HepG2 (cell line): Measurements from ENCODE around the gene CIITA. TPM values are rescaled to one million over a fixed set of nuclear protein-coding genes. Genes with fewer than 3 reads are reported as not detected.

Source experiments
- ATAC-seq: fragments of 200-7000 bp; cut with Tn5 transposase; 3 replicates; pipeline ENCODE4 v1.9.1; 2020; ENCODE audit warnings: mild to moderate bottlenecking, moderate library complexity
- BruUV-seq: library from RNA; stranded (reverse); fragments of 400-500 nt; replicated peaks from 2 replicates; lab custom pipeline; 2021; lab: Mats Ljungman, UMichigan
- CTCF ChIA-PET: fragments of 300-600 bp; formaldehyde crosslinking; extraction: SDS; loops from one replicate; lab custom pipeline; 2021; ENCODE audit warnings: low total read pairs, inconsistent platforms, low intra/inter-chr PET ratio; lab: Yijun Ruan, JAX
- POLR2A ChIA-PET: fragments of 350-600 bp; sonication (Branson Sonifier 250); formaldehyde crosslinking; loops from one replicate; lab custom pipeline; 2020; ENCODE audit warnings: antibody characterized with exemption, inconsistent platforms; lab: Yijun Ruan, JAX
- DNase-seq: peaks from one replicate; pipeline ENCODE4 v3.0.0-alpha.2; 2015; ENCODE audit warnings: low spot score
- FAIRE-seq: peaks from 3 replicates; lab custom pipeline; 2011; peaks lifted over from hg19 to GRCh38; lab: Jason Lieb, UNC
- H2AFZ ChIP-seq: one replicate; pipeline ENCODE4 v1.6.1; 2011; ENCODE audit warnings: low read length, inconsistent platforms
- H3K27ac ChIP-seq: fragments of 300-600 bp; 3 replicates; pipeline ENCODE4 v1.8.0; 2011; ENCODE audit warnings: mixed run types, mild to moderate bottlenecking, mixed read lengths, low read length, inconsistent platforms; ENCODE audit not compliant: insufficient read depth; ENCODE audit errors: extremely low read length
- H3K27me3 ChIP-seq, 2 experiments: fragments of 200-600 bp in 1 of 2; 2 replicates in 1 of 2; 3 replicates in 1 of 2; pipeline versions ENCODE4 v1.6.0 to v1.8.0; 2011; ENCODE audit warnings: low read length in 2 of 2, mild to moderate bottlenecking in 2 of 2, moderate library complexity in 2 of 2, inconsistent platforms in 1 of 2; ENCODE audit not compliant: insufficient read depth in 2 of 2, control insufficient read depth in 1 of 2
- H3K36me3 ChIP-seq, 2 experiments: fragments of 200-600 bp in 1 of 2; replicated peaks in 1 of 2; 2 replicates in 1 of 2; 3 replicates in 1 of 2; pipeline versions ENCODE4 v1.5.1 to v1.8.0; 2011; ENCODE audit warnings: low read length in 2 of 2, inconsistent platforms in 1 of 2; ENCODE audit not compliant: insufficient read depth in 2 of 2, control insufficient read depth in 1 of 2
- H3K4me1 ChIP-seq: 2 replicates; pipeline ENCODE4 v1.5.1; 2012; ENCODE audit warnings: low read length, inconsistent platforms; ENCODE audit not compliant: insufficient read depth
- H3K4me2 ChIP-seq: 2 replicates; pipeline ENCODE4 v1.6.0; 2011; ENCODE audit warnings: low read depth, low read length, inconsistent platforms
- H3K4me3 ChIP-seq, 3 experiments: fragments of 200-600 bp in 1 of 3; sonication (generic), shearing (Covaris generic) in 1 of 3; replicated peaks in 1 of 3; 2 replicates each; pipeline ENCODE4 v1.5.1; 2011 to 2016; ENCODE audit warnings: low read length in 3 of 3, inconsistent platforms in 2 of 3, low read depth in 2 of 3, mild to moderate bottlenecking in 2 of 3, control low read depth in 1 of 3, mixed read lengths in 1 of 3; ENCODE audit not compliant: insufficient read depth in 1 of 3
- H3K79me2 ChIP-seq: one replicate; pipeline ENCODE4 v1.6.1; 2011; ENCODE audit warnings: low read length, inconsistent platforms; ENCODE audit not compliant: insufficient read depth
- H3K9ac ChIP-seq: 2 replicates; pipeline ENCODE4 v1.6.0; 2011; ENCODE audit warnings: mild to moderate bottlenecking, low read depth, low read length, inconsistent platforms; ENCODE audit not compliant: insufficient read depth
- H3K9me3 ChIP-seq: 2 replicates; pipeline ENCODE4 v1.5.1; 2012; ENCODE audit warnings: mild to moderate bottlenecking, low read length
- H4K20me1 ChIP-seq: 2 replicates; pipeline ENCODE4 v1.6.0; 2011; ENCODE audit warnings: inconsistent platforms, mild to moderate bottlenecking, low read length, moderate library complexity; ENCODE audit not compliant: insufficient read depth
- CHD2 ChIP-seq: IDR thresholded peaks from 2 replicates; pipeline ENCODE4 v1.6.1; 2011; ENCODE audit warnings: low read depth, low read length, improper control_type of control experiment
- HMG20B ChIP-seq: conservative IDR thresholded peaks from 2 replicates; pipeline ENCODE4 v1.6.1; 2016; ENCODE audit warnings: missing genetic modification reagents, missing compliant biosample characterization
- HNRNPH1 ChIP-seq: fragments of 200-400 bp; formaldehyde crosslinking; optimal IDR thresholded peaks from 2 replicates; pipeline ENCODE3; 2017; ENCODE audit warnings: mild to moderate bottlenecking, low read depth, low read length
- IKZF5 ChIP-seq: IDR thresholded peaks from 2 replicates; pipeline ENCODE4 v1.6.1; 2018; ENCODE audit warnings: missing genetic modification reagents, mild to moderate bottlenecking, missing compliant biosample characterization
- MTERF4 ChIP-seq: sonication (generic); formaldehyde crosslinking; IDR thresholded peaks from 2 replicates; pipeline ENCODE4 v1.8.0; 2023; ENCODE audit warnings: mild to moderate bottlenecking, missing genetic modification reagents
- MXD1 ChIP-seq: sonication (generic); formaldehyde crosslinking; IDR thresholded peaks from 2 replicates; pipeline ENCODE4 v1.4.0; 2020; ENCODE audit warnings: mild to moderate bottlenecking, missing genetic modification reagents
- SAP130 ChIP-seq: IDR thresholded peaks from 2 replicates; pipeline ENCODE4 v1.6.1; 2016; ENCODE audit warnings: low read depth
- SP5 ChIP-seq: IDR thresholded peaks from 2 replicates; pipeline ENCODE4 v1.6.1; 2016; ENCODE audit warnings: low read depth, borderline replicate concordance
- TEF ChIP-seq: sonication (generic); formaldehyde crosslinking; IDR thresholded peaks from 2 replicates; pipeline ENCODE4 v1.5.0; 2020; ENCODE audit warnings: missing genetic modification reagents
- TERF1 ChIP-seq: sonication (generic); formaldehyde crosslinking; IDR thresholded peaks from 2 replicates; pipeline ENCODE4 v1.8.0; 2022; ENCODE audit warnings: mild to moderate bottlenecking, missing genetic modification reagents, moderate library complexity
- TFDP1 ChIP-seq: IDR thresholded peaks from 2 replicates; pipeline ENCODE4 v1.6.1; 2016; ENCODE audit warnings: missing compliant biosample characterization, missing genetic modification reagents, borderline replicate concordance
- ZBTB42 ChIP-seq: sonication (generic); formaldehyde crosslinking; IDR thresholded peaks from 2 replicates; pipeline ENCODE4 v1.5.0; 2020; ENCODE audit warnings: mild to moderate bottlenecking, missing genetic modification reagents
- ZBTB43 ChIP-seq: sonication (generic); formaldehyde crosslinking; conservative IDR thresholded peaks from 2 replicates; pipeline ENCODE4 v1.4.0; 2020; ENCODE audit warnings: missing genetic modification reagents
- ZNF614 ChIP-seq: IDR thresholded peaks from 2 replicates; pipeline ENCODE4 v1.6.1; 2018; ENCODE audit warnings: missing biosample characterization, missing genetic modification reagents, inconsistent platforms, borderline replicate concordance
- ZNF737 ChIP-seq: sonication (generic); formaldehyde crosslinking; IDR thresholded peaks from 2 replicates; pipeline ENCODE4 v1.5.0; 2020; ENCODE audit warnings: missing genetic modification reagents, mild to moderate bottlenecking, borderline replicate concordance
- ZNF772 ChIP-seq: sonication (generic); formaldehyde crosslinking; IDR thresholded peaks from 2 replicates; pipeline ENCODE4 v1.5.0; 2020; ENCODE audit warnings: mild to moderate bottlenecking, missing genetic modification reagents
- WGBS: methylation state at CpG from one replicate; pipeline ENCODE4 v1.1.6; 2017; ENCODE audit warnings: low lambda C conversion rate; 5-methylcytosine and 5-hydroxymethylcytosine counted together
- in situ Hi-C: cut with HindIII; loops from 2 replicates; pipeline ENCODE4 v1.10.0; 2017; ENCODE audit warnings: low pct_unique_long_range_greater_than_20kb; ENCODE audit not compliant: extremely low pct_ligation_motif_present
- intact Hi-C: fragments of 100-400 bp; cut with micrococcal nuclease; formaldehyde crosslinking; loops from one replicate; pipeline ENCODE4 v1.10.0; 2022; ENCODE audit not compliant: unreplicated experiment
- polyA plus RNA-seq, 8 experiments: library from polyadenylated mRNA; depleted of rRNA in 3 of 8; stranded (reverse) in 7 of 8; unstranded in 1 of 8; fragments of >200 nt; fragmentation: Illumina TruSeq in 4 of 8; extraction: Trizol in 4 of 8; gene quantifications; 2 replicates each; pipeline versions ENCODE4 v1.2.1 to v1.2.3, GENCODE V29; 2011 to 2016; ENCODE audit warnings: low read depth in 4 of 8, missing spikeins in 1 of 8, mixed read lengths in 1 of 8; ENCODE audit not compliant: insufficient read depth in 1 of 8
- total RNA-seq, 5 experiments: library from RNA; depleted of rRNA; stranded (reverse); fragments of >200 nt; fragmentation: Illumina TruSeq; extraction: Trizol; gene quantifications; 2 replicates each; pipeline ENCODE4 v1.2.3, GENCODE V29; 2016; ENCODE audit warnings: low read depth in 1 of 5

The CIITA gene
- total and polyA plus RNA-seq, 2 of the 13 experiments (the other 11 are each of a cell fraction or from before 2014, with no cell fraction given): 0.08 to 0.09 TPM

GRCh38 chr16:10942352-10943063 is 65.5 kb downstream of the CIITA start, which contains the start of gene DEXI:
Gene DEXI (minus strand): TSS chr16:10942468. CDS start chr16:10942005, 463 bp downstream.
- DNase-seq (peak; percentile 92), ATAC-seq (peak; percentile 84), FAIRE-seq (peak; percentile 56)
- H2AFZ ChIP-seq: peak within 1 kb of the TSS; percentile 89
- peaks cover 59% of the 10 kb centered on the region for H3K79me2 ChIP-seq
- peaks cover 72% of the 10 kb centered on the region for H3K4me1 ChIP-seq
- H3K36me3 ChIP-seq: no peaks in the 10 kb centered on the region; a peak in 2 of 5 replicates
- peak within 1 kb of the TSS; percentile 70 to 82 (median 76) for H3K4me3 ChIP-seq
- H3K27ac ChIP-seq: peak within 1 kb of the TSS; percentile 68
- H4K20me1 ChIP-seq: peaks cover 38% of the 10 kb centered on the region
- peak within 1 kb of the TSS; percentile 83 for H3K9ac ChIP-seq
- ChIA-PET POLR2A (interaction anchor here (0.5 to 4.5 kb wide), 19 partner anchors 7 to 1019 kb away, joined by 3 to 60 read pairs (median 4); partner anchors contain the start of genes ATF7IP2, NUBP1, SOCS1 and TXNDC11), CTCF (no interaction called here)
- no TSS peak for BruUV-seq
- WGBS: 15% methylated on average over 30 of the region's 55 CpGs
- H3K9me3 ChIP-seq: no peaks in the 10 kb centered on the region
- no peaks in the 10 kb centered on the region; a peak in 1 of 5 replicates for H3K27me3 ChIP-seq
- intact Hi-C loops (no loop called here), in situ Hi-C loops (no loop called here)
- peak within 1 kb of the TSS; percentile 97 for H3K4me2 ChIP-seq
- TF ChIP-seq ZBTB43 (CRISPR knock-in tag): no peak
- peak; percentile 4; the same call in 1 of the 2 replicates for TF ChIP-seq MXD1 (CRISPR knock-in tag)
- peak; percentile 43; the same call in 1 of the 2 replicates for TF ChIP-seq MTERF4 (CRISPR knock-in tag)
- TF ChIP-seq CHD2: 0 out of 2 replicates have a peak, but pooled peaks have one; percentile 22
- TF ChIP-seq ZNF772 (CRISPR knock-in tag): peak; percentile 39; the same call in 1 of the 2 replicates
- TF ChIP-seq TERF1: no peak
- TF ChIP-seq ZNF614 (CRISPR knock-in tag): 0 out of 2 replicates have a peak, but pooled peaks have one; percentile 60
- TF ChIP-seq HMG20B (CRISPR knock-in tag): no peak
- peak; percentile 50; the same call in 1 of the 2 replicates for TF ChIP-seq IKZF5
- TF ChIP-seq SAP130 (CRISPR knock-in tag): peak; percentile 87
- no peak for TF ChIP-seq ZNF737 (CRISPR knock-in tag)
- TF ChIP-seq HNRNPH1: no peak
- TF ChIP-seq TFDP1 (CRISPR knock-in tag): peak; percentile 72; the same call in 1 of the 2 replicates
- TF ChIP-seq SP5: peak; percentile 72
- 0 out of 2 replicates have a peak, but pooled peaks have one; percentile 53 for TF ChIP-seq ZBTB42 (CRISPR knock-in tag)
- no peak for TF ChIP-seq TEF (CRISPR knock-in tag)
